Left colon (tissue), 2 donors: ENCODE data around the gene FGGY. TPM values are rescaled to one million over a fixed set of nuclear protein-coding genes. Genes with fewer than 3 reads are reported as not detected.
A peak's percentile ranks its signal among the peaks of the same experiment; 100 is the strongest.
"Not testable (repeated sequence)": the region's sequence is repeated elsewhere in the genome, so short reads cannot be mapped to it uniquely, and the experiment has no call there.

Experiments used
- ATAC-seq: fragments of 200-7000 bp; cut with Tn5 transposase; one replicate; pipeline ENCODE4 v1.9.1; 2020; ENCODE audit warnings: mild to moderate bottlenecking, moderate library complexity
- DNase-seq, 2 donors: peaks; one replicate each; pipeline ENCODE4 v3.0.0-alpha.2; 2020
- intact Hi-C, 2 donors: fragments of 100-400 bp; cut with DNase I in 1 of 2; cut with micrococcal nuclease in 1 of 2; formaldehyde crosslinking; loops; one replicate each; pipeline versions ENCODE4 v1.11.2 to v1.14.0; 2022; cut with DNase I, micrococcal nuclease
- total RNA-seq, 2 donors: library from RNA; stranded (reverse); fragmentation: NEBNext Ultra II Directional; extraction: Animal tissue kit (Norgen Biotek cat#: 25700); gene quantifications; one replicate each; pipeline ENCODE4 v1.2.1, GENCODE V29; 2021
- donor health status: DM: no; HTN: no; CAD: no.
- donor health status: DM: yes; HTN: yes; CAD: no.

Gene FGGY
- total RNA-seq, 2 donors from 2014 or later: 17.3 to 24.1 TPM

DNA sequence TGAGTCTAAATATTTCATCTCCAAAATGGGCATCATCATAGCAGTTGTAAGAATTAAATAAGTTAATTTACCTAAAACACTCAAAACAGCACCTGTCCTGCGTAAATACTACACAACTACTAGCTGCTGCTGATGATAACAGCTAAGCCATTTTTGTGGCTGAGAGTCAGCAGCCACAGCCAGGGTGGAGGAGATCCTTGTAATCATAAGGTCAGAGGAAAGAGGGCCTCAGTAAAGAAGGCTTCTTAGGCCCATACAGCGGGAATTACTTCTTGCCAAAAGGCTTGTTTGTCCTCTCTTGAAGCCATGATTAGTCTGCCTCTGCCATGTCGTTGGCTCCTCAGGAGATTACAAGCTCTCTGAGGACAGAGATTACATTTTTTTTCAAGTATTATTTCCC is 245.0 kb downstream of the FGGY start:
- DNase-seq (no peak), ATAC-seq (no peak)
- intact Hi-C loops: no loop called here

DNA sequence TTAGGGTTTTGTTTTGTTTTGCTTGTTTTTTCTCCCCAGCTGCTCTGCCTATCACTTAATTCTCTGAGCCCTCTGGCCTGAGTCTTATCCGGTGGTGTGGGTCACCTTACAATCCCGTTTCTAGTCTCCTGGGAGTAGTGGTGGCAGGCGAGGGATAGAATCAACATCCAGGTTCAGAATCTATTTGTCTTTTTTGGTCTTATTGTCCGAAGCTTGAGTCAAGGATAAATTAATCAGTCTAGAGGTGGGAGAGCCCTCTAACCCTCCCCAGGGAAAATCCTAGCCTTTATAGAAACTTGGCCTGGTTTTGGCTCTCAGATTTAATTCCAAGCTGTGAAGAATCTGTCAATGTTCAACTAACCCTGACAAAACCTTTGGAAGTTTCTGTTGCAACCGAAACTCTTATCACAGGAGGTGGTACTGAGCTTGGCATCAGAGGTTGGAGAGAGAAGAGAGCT is 246.3 kb downstream of the FGGY start:
- DNase-seq (no peak), ATAC-seq (peak; percentile 82)
- intact Hi-C loops: no loop called here

DNA sequence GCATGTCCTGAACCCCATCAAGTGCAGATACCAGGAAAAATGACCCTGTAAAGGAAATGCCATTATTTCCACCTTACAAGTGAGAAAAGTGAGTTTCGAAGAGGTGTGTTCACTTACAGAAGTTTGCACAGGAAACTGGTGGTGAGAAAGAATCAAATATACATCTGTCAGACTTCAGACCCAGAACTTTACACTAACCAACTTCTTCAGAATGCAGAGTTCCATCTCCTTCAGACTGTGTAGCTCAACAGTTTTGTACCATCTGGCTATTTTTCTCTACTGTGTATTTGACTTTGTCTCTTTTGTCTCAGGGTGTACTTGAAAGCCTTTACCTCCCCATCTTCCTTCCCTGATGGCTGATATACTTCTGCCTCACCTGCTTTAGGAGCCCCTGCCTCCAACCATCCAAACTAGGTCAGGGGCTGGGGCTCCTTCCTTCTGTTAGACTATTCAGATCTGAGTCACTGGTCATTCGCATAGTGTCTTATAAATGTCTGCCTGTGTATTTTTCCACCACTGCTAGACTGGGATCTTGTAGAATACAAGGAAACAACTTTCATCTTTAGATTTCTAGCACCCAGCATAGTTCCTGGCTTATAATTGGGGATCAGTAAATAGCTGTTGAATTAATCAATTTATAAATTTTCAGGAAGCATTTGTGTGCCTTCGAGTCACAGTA is 247.9 kb downstream of the FGGY start:
- DNase-seq: no peak
- ATAC-seq: no peak
- intact Hi-C loops: no loop called here

DNA sequence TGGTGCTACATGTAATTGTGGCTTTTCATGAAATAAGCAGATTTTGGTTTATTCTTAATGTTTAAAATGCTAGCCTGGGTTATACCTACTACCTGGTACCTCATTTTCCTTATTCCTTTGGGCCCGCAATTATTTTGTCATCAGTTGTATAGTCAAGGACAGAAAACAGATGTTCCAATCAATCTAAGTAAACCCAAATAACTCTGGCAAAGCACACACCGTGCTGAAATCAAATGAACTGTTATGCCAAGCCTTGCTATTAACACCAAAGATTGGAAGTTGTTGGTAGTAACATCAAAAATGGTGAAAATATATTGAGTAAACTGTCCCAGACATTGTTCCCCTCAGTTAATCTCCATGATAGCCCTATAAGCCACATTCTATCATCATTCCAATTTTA is 248.9 kb downstream of the FGGY start:
- intact Hi-C loops: no loop called here
- DNase-seq: no peak
- ATAC-seq: no peak

DNA sequence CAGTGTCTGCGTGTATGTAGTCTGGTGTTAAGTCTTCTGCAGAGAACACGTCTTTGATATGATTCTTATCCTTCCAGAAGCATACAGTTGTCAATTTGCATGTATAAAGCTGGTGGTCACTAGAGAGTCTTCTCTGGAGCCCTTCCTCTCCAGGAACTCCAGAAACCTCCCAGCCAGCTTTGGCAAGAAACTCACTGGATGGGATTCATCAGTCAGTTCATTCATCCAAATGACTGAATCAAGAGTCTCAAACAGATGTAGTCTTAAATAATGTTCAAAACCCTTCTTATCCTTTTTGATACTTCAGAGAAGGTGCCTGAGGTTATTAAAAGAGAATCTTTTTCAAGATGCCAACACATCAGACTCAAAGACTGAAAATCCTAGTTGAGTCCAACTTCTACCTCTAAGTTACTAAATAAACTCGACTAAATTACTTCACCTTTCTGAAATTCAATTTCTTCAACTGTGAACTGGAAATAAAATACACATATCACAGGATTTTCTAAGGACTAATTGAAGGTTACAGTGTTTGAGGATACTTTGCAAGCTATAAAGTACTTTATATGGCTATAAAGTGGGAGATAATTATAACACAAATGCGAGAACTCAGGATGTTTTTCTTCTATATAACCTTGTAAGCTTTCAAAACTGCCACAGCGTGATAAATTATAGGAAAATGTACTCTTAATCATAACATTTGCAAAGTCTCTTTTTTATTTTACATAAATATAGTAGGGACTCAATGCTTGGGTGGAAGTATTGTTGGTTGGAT is 252.4 kb downstream of the FGGY start:
- ATAC-seq (peak; percentile 66), DNase-seq (no peak)
- intact Hi-C loops: no loop called here

DNA sequence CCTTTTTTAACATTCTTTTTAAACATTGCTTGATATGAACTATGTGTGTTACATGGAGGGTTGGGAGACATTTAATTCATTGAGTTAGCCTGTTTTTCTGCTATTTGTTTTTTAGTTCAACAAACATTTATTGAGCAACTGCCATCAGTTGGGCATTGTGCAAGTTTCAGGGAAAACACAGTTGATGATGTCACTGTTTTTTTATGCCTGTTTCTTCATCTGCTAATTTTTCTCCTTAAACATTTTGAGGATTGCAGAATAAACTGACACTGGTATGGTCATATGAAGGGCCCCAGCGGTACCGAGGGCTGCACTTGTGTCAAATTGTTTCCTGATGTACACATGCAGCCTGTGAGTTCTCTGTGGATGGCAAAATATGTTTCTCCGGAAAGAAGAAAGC is 253.0 kb downstream of the FGGY start:
- peak; percentile 20 for ATAC-seq
- DNase-seq: no peak

DNA sequence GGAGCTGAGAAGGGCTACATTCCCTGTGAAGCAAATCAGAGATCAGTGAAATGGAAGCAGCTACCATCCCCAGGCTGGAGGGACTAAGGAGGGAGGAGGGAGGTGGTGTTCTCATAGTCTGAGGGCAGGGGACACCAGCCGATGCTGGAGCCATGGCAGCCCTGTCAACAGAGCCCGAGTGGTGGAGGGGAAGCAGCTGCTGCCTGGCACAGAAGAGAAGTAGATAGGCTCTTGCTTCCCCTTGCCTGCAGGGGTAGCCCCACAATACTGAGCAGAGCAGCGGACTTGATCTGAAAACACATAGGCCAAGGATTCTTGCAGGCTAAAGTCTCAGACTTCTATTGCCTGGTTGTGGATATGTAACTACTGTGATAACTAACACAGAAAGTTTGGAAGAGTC is 255.1 kb downstream of the FGGY start:
- intact Hi-C loops: no loop called here
- DNase-seq: no peak
- no peak for ATAC-seq

More for the DNA sequence above, 253.0 kb downstream of the FGGY start:
- intact Hi-C loops: no loop called here

DNA sequence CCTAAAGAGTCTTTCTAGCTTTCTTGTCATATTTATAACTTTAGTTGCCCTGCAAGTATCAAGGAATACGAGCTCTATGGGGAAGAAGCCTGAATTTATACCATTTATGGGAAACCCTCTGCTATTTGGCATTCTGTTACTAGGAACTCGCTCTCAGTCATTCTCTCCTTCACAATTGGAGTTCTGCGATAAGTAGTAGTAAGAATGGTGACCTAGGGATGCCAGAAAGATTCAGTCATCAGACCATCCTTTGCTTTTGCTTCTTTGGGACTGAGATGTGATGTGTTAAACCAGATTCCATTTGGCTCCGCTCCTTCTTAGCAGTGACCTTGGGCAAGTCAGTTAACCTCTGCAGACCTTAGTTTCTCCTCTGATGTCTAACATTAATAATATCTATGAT is 256.5 kb downstream of the FGGY start:
- no peak for DNase-seq
- no peak for ATAC-seq
- intact Hi-C loops: no loop called here

DNA sequence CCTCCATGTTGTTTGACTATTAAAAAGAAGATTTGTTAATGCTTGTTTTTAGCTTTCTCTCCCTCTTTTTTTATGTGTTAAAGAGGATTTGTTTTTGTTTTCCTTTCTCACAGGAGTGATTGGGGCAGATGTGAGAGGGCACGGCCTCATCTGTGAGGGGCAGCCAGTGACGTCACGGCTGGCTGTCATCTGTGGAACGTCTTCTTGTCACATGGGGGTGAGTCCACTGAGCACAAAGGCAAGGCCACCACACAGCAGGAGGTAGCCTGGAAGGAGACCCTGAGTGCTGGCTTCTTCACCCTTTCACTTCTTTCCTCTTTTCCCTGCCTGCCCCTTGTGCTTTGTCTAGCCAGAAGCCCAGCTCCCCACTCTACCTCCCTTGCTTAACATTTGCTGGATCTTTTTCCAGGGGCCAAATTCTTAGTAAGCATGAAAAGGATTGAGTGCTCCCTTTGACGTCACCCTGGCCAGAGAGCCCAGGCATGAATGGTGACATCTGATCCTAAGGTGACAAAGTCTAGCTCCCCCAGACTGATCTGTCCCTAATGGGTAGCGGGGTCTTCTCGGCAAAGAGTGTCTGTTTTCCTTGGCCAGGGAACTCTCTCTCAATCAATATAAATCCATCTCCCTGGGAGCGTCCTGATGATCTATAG is 257.2 kb downstream of the FGGY start:
- intact Hi-C loops: no loop called here
- no peak for ATAC-seq
- no peak for DNase-seq

DNA sequence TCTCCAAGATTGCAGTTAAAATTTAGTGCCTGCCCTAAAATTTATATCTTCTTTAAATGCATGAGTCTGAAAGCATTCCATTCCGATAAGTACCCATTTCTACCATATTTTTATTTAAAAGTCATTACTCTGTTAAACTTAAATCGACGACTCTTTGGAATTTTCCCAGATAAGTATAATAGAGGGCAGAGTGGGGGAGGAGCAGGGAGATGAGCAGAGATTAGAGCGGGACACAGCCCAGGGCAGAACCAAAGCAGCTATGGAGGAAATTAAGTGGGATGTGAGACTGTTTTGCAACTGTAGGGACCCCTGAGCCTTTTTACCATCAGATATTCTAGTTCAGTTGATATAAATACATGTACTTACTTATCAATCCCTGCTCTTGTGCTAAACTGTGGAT is 257.9 kb downstream of the FGGY start:
- ATAC-seq (no peak), DNase-seq (no peak)
- intact Hi-C loops: no loop called here

DNA sequence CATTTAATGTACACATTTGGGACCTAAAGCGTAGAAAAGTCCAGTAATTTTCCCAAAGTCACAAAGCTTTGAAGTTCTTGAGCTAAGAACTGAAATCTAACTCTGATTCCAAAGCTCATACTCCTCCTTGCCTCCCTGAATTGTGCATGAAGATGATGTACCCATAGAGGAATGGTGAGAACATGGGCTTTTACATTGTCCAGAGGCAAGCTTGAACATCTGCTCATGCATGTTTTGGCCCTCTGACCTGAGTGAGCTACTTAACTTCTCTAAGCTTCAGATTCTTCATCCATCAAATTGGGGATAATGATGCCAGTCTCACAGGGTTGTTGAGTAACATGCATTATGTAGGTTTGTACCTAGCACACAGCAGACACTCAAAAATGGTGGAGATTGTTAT is 259.5 kb downstream of the FGGY start:
- ATAC-seq (no peak), DNase-seq (no peak)
- intact Hi-C loops: no loop called here

DNA sequence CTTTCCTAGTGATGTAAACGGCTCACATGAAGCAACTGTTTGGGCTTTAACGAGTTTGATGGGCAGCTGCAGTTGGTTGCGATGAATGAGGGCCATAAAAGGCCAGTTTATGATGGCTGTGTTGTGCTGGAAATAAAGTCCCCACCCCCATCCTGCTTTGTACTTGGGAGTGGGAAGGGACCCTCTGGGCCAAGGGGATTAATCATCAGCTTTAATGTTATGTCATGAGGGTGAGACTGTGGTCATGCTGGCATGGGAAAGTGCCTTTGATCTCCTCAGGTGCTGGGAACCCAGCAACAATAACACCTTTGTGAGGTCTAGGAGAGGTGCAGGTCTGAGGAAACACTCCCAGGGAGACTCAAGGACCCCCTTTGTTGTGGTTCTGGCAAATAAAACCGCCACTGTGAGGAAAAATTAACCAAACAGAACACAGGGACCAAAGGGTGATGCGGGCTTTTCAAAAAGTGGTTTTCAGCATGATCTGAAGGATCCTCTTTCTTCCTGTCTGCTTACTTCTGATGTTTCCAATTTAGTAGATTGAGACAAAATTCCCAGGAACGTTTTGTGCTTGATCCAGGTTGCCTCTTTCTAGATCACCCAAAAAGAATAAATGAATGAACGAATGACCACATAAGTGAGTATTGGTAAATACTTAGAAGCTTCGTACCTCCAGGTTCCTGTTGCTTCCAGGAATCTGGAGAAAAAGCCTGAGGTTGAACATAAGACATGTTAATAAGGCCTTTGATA is 260.1 kb downstream of the FGGY start:
- ATAC-seq (peak; percentile 92), DNase-seq (peak; percentile 16 to 38)
- intact Hi-C loops: no loop called here

DNA sequence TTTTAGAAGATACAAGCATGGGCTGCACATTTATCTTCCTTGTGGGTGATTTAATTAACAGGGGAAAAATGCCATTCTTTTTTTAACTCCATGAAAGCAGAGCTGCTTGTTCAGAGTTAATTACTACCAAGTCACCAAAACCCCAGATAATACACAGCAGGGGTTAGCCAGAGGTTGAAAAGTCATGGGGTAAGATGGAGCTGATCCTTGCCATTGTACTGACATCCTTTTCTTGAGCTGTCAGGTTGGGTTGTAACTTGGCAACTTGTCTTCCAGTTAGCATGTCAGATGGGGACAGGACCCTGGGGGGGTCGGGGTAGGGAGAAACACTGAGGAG is 260.6 kb downstream of the FGGY start:
- intact Hi-C loops: no loop called here
- ATAC-seq: no peak
- no peak for DNase-seq

DNA sequence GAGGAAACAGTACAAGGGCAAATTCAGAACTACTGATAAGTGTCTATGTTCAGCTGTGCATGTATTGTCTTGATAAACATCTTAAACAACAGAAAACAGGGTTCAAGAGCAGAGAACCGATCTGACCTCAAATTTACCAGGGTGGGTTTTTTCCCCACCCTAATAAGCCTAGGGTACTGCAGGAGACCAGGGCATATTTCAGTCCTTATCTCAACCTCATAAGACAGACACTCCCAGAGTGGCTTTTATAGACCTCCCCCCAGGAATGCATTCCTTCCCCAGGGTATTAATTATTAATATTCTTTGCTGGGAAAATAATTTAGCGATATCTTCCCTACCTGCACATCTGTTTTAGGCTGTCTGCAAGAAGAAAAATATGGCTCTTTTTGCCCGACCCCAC is 261.7 kb downstream of the FGGY start:
- ATAC-seq, intact Hi-C loops, DNase-seq: not testable (repeated sequence)

DNA sequence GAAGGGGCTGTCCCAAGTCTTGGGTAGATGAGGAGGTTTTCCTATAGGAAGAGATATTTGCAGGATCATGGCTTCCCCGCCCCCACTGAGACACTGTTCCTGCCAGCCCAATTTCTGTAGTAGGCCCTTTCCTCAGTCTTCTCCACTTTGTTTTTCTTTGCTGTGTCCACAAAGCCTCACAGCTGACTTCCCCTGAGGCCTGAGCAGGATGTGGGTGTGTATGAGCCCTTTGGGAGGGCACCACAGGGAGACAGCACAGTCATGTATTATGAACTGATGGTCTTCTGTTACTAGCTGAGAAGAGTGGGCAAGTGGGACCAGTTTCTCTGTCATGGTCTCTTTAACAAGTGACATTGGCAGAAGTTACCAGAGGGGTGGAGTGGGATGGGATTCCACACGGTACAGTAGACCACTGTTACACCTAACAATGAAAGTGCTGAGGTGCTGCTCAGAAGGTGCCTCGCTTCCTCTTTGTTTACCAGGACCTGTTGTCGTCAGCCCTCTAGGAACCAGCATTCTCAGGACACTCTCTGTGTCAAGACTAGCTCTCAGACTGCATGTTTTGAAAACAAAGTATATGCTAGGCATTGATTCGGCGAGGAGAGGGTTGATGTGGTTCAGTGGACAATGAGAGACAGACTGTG is 264.0 kb downstream of the FGGY start:
- no peak for DNase-seq
- ATAC-seq: no peak
- intact Hi-C loops: no loop called here

DNA sequence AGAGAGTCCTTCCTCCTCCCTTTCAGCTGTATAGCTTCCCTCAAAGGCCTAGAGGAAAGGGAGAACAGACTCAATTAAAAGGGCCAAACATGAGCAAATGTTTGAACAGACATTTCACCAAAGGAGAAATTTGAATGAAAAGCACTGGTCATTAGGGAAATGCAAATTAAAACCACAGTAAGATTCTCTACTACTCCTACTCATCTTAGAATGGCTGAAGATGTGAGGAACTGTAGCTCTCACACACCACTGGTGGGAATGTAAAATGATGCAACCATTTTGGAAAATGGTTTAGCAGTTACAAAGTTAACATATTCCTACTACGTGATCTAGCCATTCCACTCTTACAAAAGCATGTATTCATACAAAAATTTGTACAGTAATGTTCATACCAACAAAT is 264.9 kb downstream of the FGGY start:
- ATAC-seq (no peak), DNase-seq (no peak)
- intact Hi-C loops: no loop called here

DNA sequence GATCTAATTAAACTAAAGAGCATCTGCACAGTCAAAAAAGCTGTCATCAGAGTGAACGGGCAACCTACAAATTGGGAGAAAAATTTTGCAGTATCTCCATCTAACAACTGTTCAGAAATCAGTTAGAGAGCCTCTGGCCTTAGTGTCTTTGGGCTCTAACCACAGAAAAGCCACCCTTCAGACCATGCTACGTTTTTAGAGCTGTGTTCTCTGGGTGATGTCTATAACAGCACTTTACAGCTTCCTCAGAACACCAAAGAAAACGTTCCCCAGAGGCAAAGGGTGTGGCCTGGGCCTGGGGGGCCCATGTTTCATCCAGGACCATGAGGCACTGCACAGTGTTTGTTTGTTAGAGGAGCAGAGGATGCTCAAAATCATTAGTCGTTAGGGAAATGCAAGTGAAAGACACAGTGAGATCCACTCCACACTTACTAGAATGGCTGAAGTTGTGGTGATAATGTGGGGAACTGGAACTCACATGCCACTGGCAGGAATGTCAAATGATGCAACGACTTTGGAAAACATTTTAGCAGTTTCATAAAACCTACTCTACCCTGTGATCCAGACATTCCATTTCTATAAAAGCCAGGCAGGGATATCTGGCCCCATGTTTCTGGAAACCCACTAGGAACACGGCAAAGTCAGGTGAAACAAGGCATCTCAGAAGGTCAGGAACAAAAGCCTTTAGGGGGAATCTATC is 267.4 kb downstream of the FGGY start:
- intact Hi-C loops: no loop called here
- DNase-seq: no peak
- ATAC-seq: no peak

DNA sequence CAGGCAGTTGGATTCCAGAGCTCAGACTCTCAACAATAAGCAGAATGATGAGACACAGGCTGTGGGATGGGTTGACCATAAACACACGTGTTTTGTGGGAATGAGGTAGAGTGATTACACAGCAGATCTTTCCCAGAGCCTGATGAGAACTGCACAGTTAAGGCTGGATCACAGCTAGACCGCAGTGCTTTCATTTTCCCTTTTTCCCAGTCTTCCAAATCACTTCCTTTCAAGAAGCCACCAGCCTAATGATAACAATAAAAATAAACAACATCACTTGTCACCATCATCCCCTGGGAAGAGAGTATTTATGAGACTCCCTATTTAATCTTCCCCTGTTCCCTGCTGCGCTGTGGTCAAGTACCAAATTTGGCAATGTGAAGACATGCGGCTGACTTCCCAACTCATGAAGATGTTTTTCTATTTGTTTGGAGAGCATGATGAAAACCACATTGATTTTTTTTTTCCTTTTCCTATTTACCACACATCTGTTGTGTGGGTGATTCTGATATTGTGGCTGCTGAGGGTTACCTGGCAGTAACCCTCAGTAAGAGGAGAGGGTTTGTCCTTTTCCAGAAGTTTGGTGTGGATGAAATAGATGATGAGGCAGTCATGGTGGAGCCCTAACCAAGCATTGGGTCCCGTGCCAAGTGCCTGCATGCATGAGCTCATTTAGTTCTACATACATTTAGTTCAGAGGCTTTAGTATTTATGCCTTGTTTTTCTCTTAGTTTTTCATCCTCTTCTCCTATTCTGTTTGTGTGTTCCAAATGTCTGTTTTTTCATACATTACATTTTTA is 268.9 kb downstream of the FGGY start:
- peak in 1 of 2 donors; percentile 14 for DNase-seq
- no peak for ATAC-seq
- intact Hi-C loops: no loop called here
